Stimulated activated CD4-positive, alpha-beta T cell treated with anti-CD3 and anti-CD28 coated beads, Interleukin-1b, Interleukin-23, amount 100 ng/mL, for 4 hours (primary cell): ENCODE results near the gene SEMA3B.
"Not testable (repeated sequence)": the region's sequence is repeated elsewhere in the genome, so short reads cannot be mapped to it uniquely, and the experiment has no call there.

Experiments
- DNase-seq, 2 donors: peaks; one replicate each; pipeline ENCODE4 v3.0.0-alpha.2; 2020; ENCODE audit warnings: low read depth in 2 of 2

Gene SEMA3B

DNA sequence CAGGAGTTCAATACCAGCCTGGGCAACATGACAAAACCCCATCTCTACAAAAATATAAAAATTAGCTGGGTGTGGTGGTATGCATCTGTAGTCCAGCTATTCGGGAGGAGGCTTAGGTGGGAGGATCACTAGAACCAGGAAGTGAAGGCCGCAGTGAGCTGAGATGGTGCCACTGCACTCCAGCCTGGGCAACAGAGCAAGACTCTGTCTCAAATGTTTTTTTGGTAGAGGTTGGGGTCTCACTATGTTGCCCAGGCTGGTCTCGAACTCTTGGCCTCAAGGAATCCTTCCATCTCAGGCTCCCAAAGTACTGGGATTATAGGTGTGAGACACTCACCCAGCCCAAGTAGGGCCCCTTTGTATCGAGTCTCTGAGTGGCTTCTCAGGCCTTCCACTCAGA, 25.1 kb downstream of the SEMA3B start:
- DNase-seq: no peak

GRCh38 chr3:50294492-50295403, 25.8 kb downstream of the SEMA3B start:
- DNase-seq: no peak

DNA sequence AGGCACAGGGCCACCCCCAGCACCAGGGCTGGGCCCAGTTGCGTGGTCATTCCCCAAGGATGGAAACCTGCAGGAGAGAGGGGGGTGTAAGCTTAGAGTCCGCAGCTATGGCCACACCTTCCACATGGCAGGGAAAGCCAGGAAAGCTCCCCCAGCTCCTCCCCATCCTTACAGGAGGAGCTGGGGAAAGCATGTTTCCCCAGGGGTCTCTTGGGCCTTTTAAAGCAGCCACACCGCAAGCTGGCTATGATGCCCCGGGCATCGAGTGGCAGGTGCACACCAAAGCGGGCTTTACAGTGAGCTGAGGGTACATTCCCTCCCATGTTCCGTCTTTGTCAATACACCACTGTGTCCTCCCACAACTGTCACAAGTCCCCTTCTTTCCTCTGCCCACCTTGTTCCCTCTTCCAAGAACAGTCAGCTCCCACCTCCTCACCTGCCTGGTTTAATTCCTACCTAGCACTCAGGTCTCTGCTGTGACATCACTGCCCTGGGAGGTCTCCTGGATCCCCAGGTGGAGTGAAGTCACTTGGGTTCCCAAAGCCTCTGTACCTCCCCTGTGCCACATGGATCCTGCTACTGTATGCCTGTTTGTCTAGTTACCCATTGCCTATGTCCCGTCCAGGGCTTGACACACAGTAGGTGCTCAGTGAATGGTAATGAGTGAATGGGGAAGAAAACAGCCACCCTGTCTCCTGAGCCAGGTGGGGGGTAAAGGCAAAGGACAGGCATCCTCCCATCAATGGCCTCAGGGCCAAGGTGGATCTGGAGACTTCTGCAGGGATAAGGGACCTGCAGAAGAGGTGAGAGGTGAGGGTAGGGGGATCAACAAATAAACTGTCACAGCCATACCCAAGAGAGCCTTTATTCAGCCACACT, 26.8 kb downstream of the SEMA3B start:
- DNase-seq: no peak

DNA sequence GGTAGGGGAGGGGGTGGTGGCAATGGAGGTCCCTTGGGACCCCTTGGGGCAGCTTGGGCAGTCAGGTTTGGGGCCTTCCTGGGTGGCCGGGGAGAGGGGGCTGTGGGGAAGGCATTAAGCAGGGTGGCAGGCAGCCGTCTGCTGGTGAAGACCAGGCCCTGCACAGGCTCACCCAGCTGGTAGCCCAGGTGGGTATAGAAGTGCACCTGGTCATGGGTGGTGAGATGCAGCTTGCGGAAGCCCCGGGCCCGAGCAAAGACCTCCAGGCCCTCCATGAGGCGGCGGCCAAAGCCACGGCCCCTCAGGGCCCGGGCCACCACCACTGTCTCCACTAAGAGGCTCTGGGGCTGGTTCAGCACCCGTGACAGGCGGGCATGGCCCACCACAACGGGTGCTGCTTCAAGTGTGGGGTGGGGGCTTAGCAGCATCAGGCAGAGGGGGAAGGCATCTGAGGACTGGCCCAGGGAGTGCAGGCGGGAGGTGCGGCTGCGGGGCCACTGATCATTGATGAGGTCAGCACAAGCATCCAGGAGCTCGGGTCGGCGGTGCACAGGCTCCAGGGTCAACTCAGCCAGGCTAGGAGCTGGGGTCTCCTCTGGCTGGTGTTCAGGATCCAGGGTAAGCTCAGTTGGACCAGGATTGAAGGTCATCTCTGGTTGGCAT, 27.9 kb downstream of the SEMA3B start:
- DNase-seq: no peak

DNA sequence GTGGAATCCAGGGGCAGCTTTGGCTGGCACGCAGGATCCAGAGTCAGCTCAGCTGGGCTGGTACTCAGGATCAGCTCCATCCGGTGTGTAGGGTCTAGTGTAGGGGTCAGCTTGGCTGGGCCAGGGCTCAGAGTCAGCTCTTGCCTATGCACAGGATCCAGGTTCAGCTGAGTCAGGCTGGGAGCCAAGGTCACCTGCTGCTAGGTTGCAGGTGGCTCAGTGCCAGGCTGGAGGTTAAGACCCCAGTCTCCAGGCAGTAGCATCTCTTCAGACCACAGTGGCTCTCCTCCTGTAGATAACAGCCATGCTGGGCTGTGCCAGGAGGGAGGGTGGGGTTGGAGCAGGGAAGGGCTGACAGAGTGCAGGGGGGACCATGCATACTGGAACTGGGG, 28.4 kb downstream of the SEMA3B start:
- no peak for DNase-seq

- DNase-seq: no peak
These were observed 29.2 kb downstream of the SEMA3B start for GRCh38 chr3:50297896-50298725.

GRCh38 chr3:50298836-50299637, 30.1 kb downstream of the SEMA3B start, which contains the start of the genes HYAL3 and NAA80:
HYAL3 (minus strand) TSS chr3:50299405; CDS start chr3:50295602, 3,803 bp downstream.
NAA80 (minus strand) TSS chr3:50299405; CDS start chr3:50297463, 1,942 bp downstream.
- peak; percentile 98 to 99 for DNase-seq

GRCh38 chr3:50299638-50299928, 30.6 kb downstream of the SEMA3B start:
- DNase-seq: no peak

GRCh38 chr3:50299929-50300680, 31.2 kb downstream of the SEMA3B start:
- DNase-seq: no peak

GRCh38 chr3:50300681-50301254, 31.8 kb downstream of the SEMA3B start:
- DNase-seq: no peak

GRCh38 chr3:50302095-50303012, 33.4 kb downstream of the SEMA3B start:
- DNase-seq: no peak

DNA sequence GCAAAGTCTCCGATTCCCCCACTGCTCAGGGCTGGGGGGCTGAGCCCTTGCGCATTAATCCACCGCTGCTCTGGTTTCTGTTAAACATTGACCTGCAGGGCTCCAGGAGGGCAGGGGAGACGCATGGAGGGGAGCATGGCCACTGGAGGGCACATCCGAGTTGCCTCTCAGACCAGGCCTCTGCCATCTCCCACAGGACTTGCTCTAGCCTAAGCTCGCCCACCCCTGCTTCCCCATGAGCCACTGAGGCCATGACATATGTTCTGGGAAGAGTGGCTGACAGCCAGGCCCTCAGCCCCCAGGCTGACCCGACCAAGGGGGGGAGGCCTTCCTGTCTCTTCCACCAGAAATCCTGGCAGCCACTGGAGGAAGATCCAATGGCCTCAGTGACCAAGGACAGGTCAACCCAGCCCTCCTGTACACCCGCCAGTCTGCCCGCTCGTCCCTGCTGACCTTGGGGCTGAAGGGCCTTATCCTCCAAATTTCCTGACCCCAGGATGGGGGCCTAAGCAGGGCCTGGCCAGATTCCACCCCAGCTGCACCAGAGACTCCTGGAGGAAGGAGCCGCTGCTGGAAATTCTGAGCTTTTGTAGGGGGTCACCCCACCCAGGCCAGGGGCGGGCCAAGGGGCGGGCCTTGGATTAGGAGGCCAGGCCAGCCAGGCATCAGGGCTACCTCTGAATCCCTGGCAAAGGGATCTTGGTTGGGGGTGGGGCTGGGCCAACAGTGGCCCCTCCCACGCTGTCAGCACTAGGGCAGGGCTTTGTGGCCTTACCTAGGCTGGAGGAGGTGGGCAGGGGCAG, 34.3 kb downstream of the SEMA3B start, which contains the start of gene HYAL1:
HYAL1 (minus strand) TSS at position 562 of the 803 bp plus-strand sequence. CDS start 618 bp downstream, outside the sequence.
- no peak for DNase-seq

GRCh38 chr3:50304601-50305000, 35.7 kb downstream of the SEMA3B start:
- no peak for DNase-seq

DNA sequence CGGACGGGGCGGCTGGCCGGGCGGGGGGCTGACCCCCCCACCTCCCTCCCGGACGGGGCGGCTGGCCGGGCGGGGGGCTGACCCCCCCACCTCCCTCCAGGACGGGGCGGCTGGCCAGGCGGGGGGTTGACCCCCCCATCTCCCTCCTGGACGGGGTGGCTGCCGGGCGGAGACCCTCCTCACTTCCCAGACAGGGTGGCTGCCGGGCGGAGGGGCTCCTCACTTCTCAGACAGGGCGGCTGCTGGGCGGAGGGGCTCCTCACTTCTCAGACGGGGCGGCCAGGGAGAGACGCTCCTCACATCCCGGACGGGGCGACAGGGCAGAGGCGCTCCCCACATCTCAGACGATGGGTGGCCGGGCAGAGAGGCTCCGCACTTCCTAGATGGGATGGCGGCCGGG, 43.1 kb downstream of the SEMA3B start:
- DNase-seq: not testable (repeated sequence)

- no peak for DNase-seq
These were observed 45.4 kb downstream of the SEMA3B start for GRCh38 chr3:50314342-50314741.

GRCh38 chr3:50314816-50315215, 45.9 kb downstream of the SEMA3B start:
- no peak for DNase-seq

DNA sequence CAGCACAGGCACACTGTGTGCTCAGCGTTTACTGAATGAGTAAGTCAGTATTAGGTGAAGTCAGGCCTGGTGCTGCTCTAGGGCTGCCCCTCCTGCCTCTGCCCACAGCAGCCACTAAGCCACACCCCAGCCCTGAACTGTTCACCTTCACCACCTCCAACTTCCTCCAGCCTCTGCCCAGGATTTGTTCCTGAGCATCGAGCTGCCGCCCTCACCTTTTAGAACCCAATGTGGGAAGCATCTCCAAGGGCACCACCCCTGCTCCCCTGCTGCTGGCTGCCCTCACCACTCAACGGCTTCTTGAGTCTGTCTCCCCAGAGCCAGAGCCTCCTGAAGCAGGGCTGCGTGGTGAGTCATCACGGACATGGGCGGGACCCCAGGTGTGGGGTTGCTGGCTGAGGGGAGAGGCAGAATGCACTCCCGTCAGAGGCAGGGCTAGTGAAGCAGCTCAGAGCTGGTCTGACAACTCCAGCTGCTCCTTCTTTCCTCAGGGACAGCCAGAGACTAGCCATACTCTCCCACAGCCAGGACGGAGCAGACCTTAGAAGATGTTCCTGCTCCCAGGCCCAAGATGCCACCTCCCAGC, 47.8 kb downstream of the SEMA3B start:
- peak in 1 of 2 donors; percentile 54 for DNase-seq
